Thyroid gland (tissue), 4 donors: ENCODE results near the gene DPP6. TPM values are rescaled to one million over a fixed set of nuclear protein-coding genes. Genes with fewer than 3 reads are reported as not detected.

Experiments used
- DNase-seq, 2 donors: peaks; one replicate each; pipeline ENCODE4 v3.0.0-alpha.2; 2019
- H3K27ac ChIP-seq, 3 donors: fragments of 200-600 bp; sonication (generic); 1 replicate in 2 of 3; 2 replicates in 1 of 3; pipeline ENCODE4 v1.5.1; 2016 to 2019; ENCODE audit warnings: mild to moderate bottlenecking in 1 of 3, moderate library complexity in 1 of 3
- H3K27me3 ChIP-seq: fragments of 200-600 bp; sonication (generic); one replicate; pipeline ENCODE4 v1.5.1; 2019
- H3K36me3 ChIP-seq, 2 donors: fragments of 200-600 bp; sonication (generic); one replicate each; pipeline ENCODE4 v1.5.1; 2016 to 2019
- H3K4me1 ChIP-seq, 2 donors: fragments of 200-600 bp; sonication (generic); one replicate each; pipeline ENCODE4 v1.5.1; 2017 to 2019
- H3K4me3 ChIP-seq, 3 donors: fragments of 200-600 bp; sonication (generic); replicated peaks in 1 of 3; 1 replicate in 2 of 3; 2 replicates in 1 of 3; pipeline ENCODE4 v1.5.1; 2016; ENCODE audit warnings: mild to moderate bottlenecking in 1 of 3
- H3K9me3 ChIP-seq: fragments of 200-600 bp; sonication (generic); one replicate; pipeline ENCODE4 v1.5.1; 2017
- CTCF ChIP-seq, 6 experiments: fragments of 200-600 bp in 3 of 6; fragments of 450-650 bp in 3 of 6; sonication (generic) in 3 of 6; IDR thresholded peaks; one replicate each; pipeline ENCODE4 v1.5.1; 2016 to 2019; ENCODE audit warnings: antibody characterized with exemption in 6 of 6, mild to moderate bottlenecking in 2 of 6, inconsistent platforms in 1 of 6, moderate library complexity in 1 of 6
- POLR2A ChIP-seq, 2 donors: fragments of 450-650 bp; IDR thresholded peaks; one replicate each; pipeline ENCODE4 v1.6.1; 2017; ENCODE audit warnings: antibody characterized with exemption in 2 of 2, mild to moderate bottlenecking in 2 of 2, moderate library complexity in 1 of 2
- WGBS, 2 donors: methylation state at CpG; one replicate each; pipeline ENCODE4 v1.1.5; 2017; 5-methylcytosine and 5-hydroxymethylcytosine counted together
- intact Hi-C: fragments of 100-400 bp; cut with DNase I; formaldehyde crosslinking; loops from one replicate; pipeline ENCODE4 v1.15.1; 2023
- total RNA-seq, 4 donors: library from RNA; depleted of rRNA; stranded (reverse); fragments of >200 nt; gene quantifications; one replicate each; pipeline ENCODE4 v1.2.3, GENCODE V29; 2016

Gene DPP6
- total RNA-seq, 4 donors from 2014 or later = 50.7 to 97.7 (median 68.9) TPM

- no peak overlapping the region for H3K4me3 ChIP-seq
- H3K4me1 ChIP-seq = peaks cover 0 to 6% of the 10 kb centered on the region in 2 donors
- H3K9me3 ChIP-seq = no peaks in the 10 kb centered on the region
- DNase-seq = no peak
- intact Hi-C loops = no loop called here
- no peaks in the 10 kb centered on the region for H3K27me3 ChIP-seq
- 86 to 90% methylated on average over 11 to 13 of the region's 13 CpGs for WGBS, 2 donors
- no peak for TF ChIP-seq POLR2A (IDR thresholded peaks at IDR 0.05)
- no peak for TF ChIP-seq CTCF (IDR thresholded peaks at IDR 0.05)
- no peak overlapping the region for H3K27ac ChIP-seq
- no peaks in the 10 kb centered on the region for H3K36me3 ChIP-seq
Measured at GRCh38 chr7:154916856-154917807, 864.9 kb downstream of the DPP6 start.

- WGBS, 2 donors = 74% methylated on average over 4 of the region's 7 CpGs; no CpG with 5 or more reads in 1 of the 2 donors
- no peaks in the 10 kb centered on the region for H3K9me3 ChIP-seq
- H3K4me3 ChIP-seq = no peak overlapping the region
- DNase-seq = no peak
- H3K27ac ChIP-seq = no peak overlapping the region
- H3K36me3 ChIP-seq = no peaks in the 10 kb centered on the region
- TF ChIP-seq POLR2A (IDR thresholded peaks at IDR 0.05) = no peak
- no peak for TF ChIP-seq CTCF (IDR thresholded peaks at IDR 0.05)
- peaks cover 0 to 6% of the 10 kb centered on the region in 2 donors for H3K4me1 ChIP-seq
- H3K27me3 ChIP-seq = no peaks in the 10 kb centered on the region
- intact Hi-C loops = no loop called here
Measured at GRCh38 chr7:154917808-154918160, 865.6 kb downstream of the DPP6 start.

GRCh38 chr7:154918266-154918665 lies 866.1 kb downstream of the DPP6 start:
- WGBS, 2 donors = 63 to 66% methylated on average over 6 of the region's 6 CpGs
- Histone ChIP-seq H3K27me3 (no peaks in the 10 kb centered on the region), H3K4me3 (no peak overlapping the region), H3K9me3 (no peaks in the 10 kb centered on the region), H3K36me3 (no peaks in the 10 kb centered on the region), H3K4me1 (peaks cover 0 to 6% of the 10 kb centered on the region in 2 donors), H3K27ac (no peak overlapping the region)
- intact Hi-C loops = no loop called here
- no peak for DNase-seq
- TF ChIP-seq POLR2A (IDR thresholded peaks at IDR 0.05) (no peak), CTCF (IDR thresholded peaks at IDR 0.05) (no peak)

- Histone ChIP-seq H3K36me3 (no peaks in the 10 kb centered on the region), H3K4me1 (peaks cover 0 to 6% of the 10 kb centered on the region in 2 donors), H3K4me3 (no peak overlapping the region), H3K9me3 (no peaks in the 10 kb centered on the region), H3K27me3 (no peaks in the 10 kb centered on the region), H3K27ac (no peak overlapping the region)
- DNase-seq = no peak
- no peak for TF ChIP-seq CTCF (IDR thresholded peaks at IDR 0.05)
- no peak for TF ChIP-seq POLR2A (IDR thresholded peaks at IDR 0.05)
- intact Hi-C loops = no loop called here
- 83 to 85% methylated on average over 6 of the region's 6 CpGs for WGBS, 2 donors
Measured at GRCh38 chr7:154918741-154919140, 866.5 kb downstream of the DPP6 start.
